Suppressor macrophage (primary cell): ENCODE data around the gene ZNF684.
A peak's percentile ranks its signal among the peaks of the same experiment; 100 is the strongest.
"Not testable (repeated sequence)": the region's sequence is repeated elsewhere in the genome, so short reads cannot be mapped to it uniquely, and the experiment has no call there.

Source experiments
- DNase-seq, 4 experiments: peaks; one replicate each; pipeline ENCODE4 v3.0.0-alpha.2; 2020 to 2022
- total RNA-seq, 17 experiments: gene quantifications; one replicate each; lab custom pipeline; 2026; ENCODE audit warnings: mixed read lengths in 6 of 17, inconsistent platforms in 3 of 17; lab: John Stamatoyannopoulos, UW

The ZNF684 gene
- 1.4 to 8.6 (median 5.1) reads per million in 17 experiments for total RNA-seq

GRCh38 chr1:40531381-40532061 lies at the start of gene ZNF684:
Gene ZNF684 (plus strand): TSS chr1:40531637. CDS start chr1:40533167, 1,530 bp downstream.
- peak; percentile 92 to 97 (median 96) for DNase-seq

GRCh38 chr1:40495315-40495903 lies 36.0 kb upstream of the ZNF684 start:
- no peak for DNase-seq

- peak in 3 of 4 experiments; percentile 4 to 64 (median 62) for DNase-seq
These were observed 28.8 kb upstream of the ZNF684 start for GRCh38 chr1:40502651-40503050.

GRCh38 chr1:40507973-40508372 lies 23.5 kb upstream of the ZNF684 start:
- DNase-seq, result no peak

- DNase-seq, result peak; percentile 79 to 92 (median 86)
These were observed 22.8 kb upstream of the ZNF684 start, which contains the start of gene EXO5 for GRCh38 chr1:40508375-40509341. Gene EXO5 (plus strand): TSS chr1:40508767. CDS start chr1:40514545, 5,778 bp downstream.

GRCh38 chr1:40519517-40519916 lies 11.9 kb upstream of the ZNF684 start:
- no peak for DNase-seq

- peak; percentile 23 to 52 (median 40) for DNase-seq
These were observed 579 bp upstream of the ZNF684 start for GRCh38 chr1:40530735-40531380.

GRCh38 chr1:40532062-40532389 lies 589 bp downstream of the ZNF684 start:
- DNase-seq, result no peak

- DNase-seq, result peak; percentile 62 to 66 (median 64)
These were observed 1.5 kb downstream of the ZNF684 start for GRCh38 chr1:40532844-40533424.

GRCh38 chr1:40534589-40534988 lies 3.2 kb downstream of the ZNF684 start:
- DNase-seq, result no peak

GRCh38 chr1:40535732-40536131 lies 4.3 kb downstream of the ZNF684 start:
- DNase-seq, result no peak

- DNase-seq, result peak in 3 of 4 experiments; percentile 16 to 31 (median 22)
These were observed 7.9 kb downstream of the ZNF684 start for GRCh38 chr1:40539338-40539737.

GRCh38 chr1:40546957-40547356 lies 15.5 kb downstream of the ZNF684 start:
- no peak for DNase-seq

GRCh38 chr1:40553017-40553416 lies 21.6 kb downstream of the ZNF684 start:
- no peak for DNase-seq

GRCh38 chr1:40554807-40555206 lies 23.4 kb downstream of the ZNF684 start:
- DNase-seq, result not testable (repeated sequence)

GRCh38 chr1:40556121-40556520 lies 24.7 kb downstream of the ZNF684 start:
- DNase-seq, result no peak

GRCh38 chr1:40558241-40558640 lies 26.8 kb downstream of the ZNF684 start:
- not testable (repeated sequence) for DNase-seq

GRCh38 chr1:40562185-40562584 lies 30.7 kb downstream of the ZNF684 start:
- no peak for DNase-seq

- no peak for DNase-seq
These were observed 31.8 kb downstream of the ZNF684 start for GRCh38 chr1:40563266-40563665.

- no peak for DNase-seq
These were observed 33.1 kb downstream of the ZNF684 start for GRCh38 chr1:40564506-40564905.

GRCh38 chr1:40564913-40565312 lies 33.5 kb downstream of the ZNF684 start:
- peak in 2 of 4 experiments; percentile 7 to 10 for DNase-seq

- peak in 3 of 4 experiments; percentile 17 to 62 (median 54) for DNase-seq
These were observed 36.4 kb downstream of the ZNF684 start for GRCh38 chr1:40567825-40568224.
